Upper lobe of right lung (tissue), 1 donor: ENCODE measurements around the gene FAR2. TPM values are rescaled to one million over a fixed set of nuclear protein-coding genes. Genes with fewer than 3 reads are reported as not detected.
"Not testable (repeated sequence)": the region's sequence is repeated elsewhere in the genome, so short reads cannot be mapped to it uniquely, and the experiment has no call there.

Experiments used
- ATAC-seq: fragments of 200-7000 bp; cut with Tn5 transposase; one replicate; pipeline ENCODE4 v1.9.1; 2020; ENCODE audit warnings: mild to moderate bottlenecking, moderate library complexity
- DNase-seq: peaks from one replicate; pipeline ENCODE4 v3.0.0-alpha.2; 2020
- H3K27ac ChIP-seq: fragments of 200-600 bp; one replicate; pipeline ENCODE4 v1.8.0; 2022
- H3K27me3 ChIP-seq: fragments of 200-600 bp; one replicate; pipeline ENCODE4 v1.8.0; 2022; ENCODE audit warnings: mild to moderate bottlenecking
- H3K36me3 ChIP-seq: fragments of 200-600 bp; one replicate; pipeline ENCODE4 v1.8.0; 2022
- H3K4me1 ChIP-seq: fragments of 200-600 bp; one replicate; pipeline ENCODE4 v1.8.0; 2022
- H3K4me3 ChIP-seq: fragments of 200-600 bp; one replicate; pipeline ENCODE4 v1.8.0; 2022; ENCODE audit warnings: mild to moderate bottlenecking
- H3K9me3 ChIP-seq: fragments of 200-600 bp; one replicate; pipeline ENCODE4 v1.8.0; 2022
- CTCF ChIP-seq: fragments of 200-600 bp; IDR thresholded peaks from one replicate; pipeline ENCODE4 v1.8.0; 2022; ENCODE audit warnings: antibody characterized with exemption
- intact Hi-C: fragments of 100-400 bp; cut with DNase I; formaldehyde crosslinking; loops from one replicate; pipeline ENCODE4 v1.11.0; 2022
- total RNA-seq: library from RNA; stranded (reverse); fragmentation: NEBNext Ultra II Directional; extraction: Animal tissue kit (Norgen Biotek cat#: 25700); gene quantifications from one replicate; pipeline ENCODE4 v1.2.1, GENCODE V29; 2021
- donor health status: DM: no; HTN: yes; CAD: no; lungs with severe emphysema.

Gene FAR2
- total RNA-seq, 1 donor from 2014 or later: 13.3 TPM

GRCh38 chr12:29288031-29288430 lies 139.0 kb downstream of the FAR2 start:
- intact Hi-C loops: no loop called here
- no peaks in the 10 kb centered on the region for H3K4me1 ChIP-seq
- H3K9me3 ChIP-seq: no peaks in the 10 kb centered on the region
- H3K4me3 ChIP-seq: no peak overlapping the region
- ATAC-seq: no peak
- H3K27me3 ChIP-seq: no peaks in the 10 kb centered on the region
- H3K27ac ChIP-seq: no peak overlapping the region
- TF ChIP-seq CTCF: no peak
- DNase-seq: no peak
- H3K36me3 ChIP-seq: no peaks in the 10 kb centered on the region

- DNase-seq, intact Hi-C loops, H3K36me3 ChIP-seq, H3K4me1 ChIP-seq, ATAC-seq, H3K27ac ChIP-seq, H3K4me3 ChIP-seq, H3K27me3 ChIP-seq, H3K9me3 ChIP-seq: not testable (repeated sequence)
These were observed 141.4 kb downstream of the FAR2 start for GRCh38 chr12:29290475-29290874.

- no peaks in the 10 kb centered on the region for H3K36me3 ChIP-seq
- ATAC-seq: no peak
- no peak for DNase-seq
- no peak for TF ChIP-seq CTCF
- H3K27ac ChIP-seq: no peak overlapping the region
- intact Hi-C loops: no loop called here
- H3K27me3 ChIP-seq: no peaks in the 10 kb centered on the region
- no peaks in the 10 kb centered on the region for H3K4me1 ChIP-seq
- H3K4me3 ChIP-seq: no peak overlapping the region
- no peaks in the 10 kb centered on the region for H3K9me3 ChIP-seq
These were observed 142.1 kb downstream of the FAR2 start for GRCh38 chr12:29291226-29291625.

- no peak for TF ChIP-seq CTCF
- DNase-seq (no peak), ATAC-seq (no peak)
- Histone ChIP-seq H3K36me3 (no peaks in the 10 kb centered on the region), H3K27me3 (no peaks in the 10 kb centered on the region), H3K9me3 (no peaks in the 10 kb centered on the region), H3K4me3 (no peak overlapping the region), H3K27ac (no peak overlapping the region), H3K4me1 (no peaks in the 10 kb centered on the region)
- intact Hi-C loops: no loop called here
These were observed 150.6 kb downstream of the FAR2 start for GRCh38 chr12:29299633-29300032.

- no peaks in the 10 kb centered on the region for H3K4me1 ChIP-seq
- ATAC-seq: no peak
- H3K27ac ChIP-seq: no peak overlapping the region
- no peaks in the 10 kb centered on the region for H3K9me3 ChIP-seq
- no peak overlapping the region for H3K4me3 ChIP-seq
- H3K27me3 ChIP-seq: no peaks in the 10 kb centered on the region
- intact Hi-C loops: no loop called here
- TF ChIP-seq CTCF: no peak
- H3K36me3 ChIP-seq: no peaks in the 10 kb centered on the region
- DNase-seq: no peak
These were observed 152.0 kb downstream of the FAR2 start for GRCh38 chr12:29301114-29301513.

- intact Hi-C loops: no loop called here
- no peaks in the 10 kb centered on the region for H3K4me1 ChIP-seq
- no peak for TF ChIP-seq CTCF
- H3K27me3 ChIP-seq: no peaks in the 10 kb centered on the region
- no peak for DNase-seq
- H3K4me3 ChIP-seq: no peak overlapping the region
- ATAC-seq: no peak
- no peaks in the 10 kb centered on the region for H3K36me3 ChIP-seq
- no peaks in the 10 kb centered on the region for H3K9me3 ChIP-seq
- no peak overlapping the region for H3K27ac ChIP-seq
These were observed 155.3 kb downstream of the FAR2 start for GRCh38 chr12:29304388-29304787.
